Erythroblast (primary cell): ENCODE data around the gene WASF3.

Source experiments
- DNase-seq, 2 experiments: peaks; one replicate each; lab custom pipeline; 2025; lab: John Stamatoyannopoulos, UW
- GATA1 ChIP-seq: IDR thresholded peaks from 2 replicates; pipeline ENCODE4 v1.6.1; 2011; ENCODE audit warnings: low read depth, mild to moderate bottlenecking, control low read depth, low read length, moderate library complexity
- POLR2A ChIP-seq: IDR thresholded peaks from 2 replicates; pipeline ENCODE4 v1.6.1; 2011; ENCODE audit warnings: mild to moderate bottlenecking, low read length

The WASF3 gene

GRCh38 chr13:26558074-26558805 lies 757 bp downstream of the WASF3 start:
- no peak for DNase-seq
- TF ChIP-seq GATA1 = no peak
- no peak for TF ChIP-seq POLR2A

GRCh38 chr13:26558987-26559386 lies 1.5 kb downstream of the WASF3 start:
- no peak for DNase-seq
- TF ChIP-seq POLR2A = no peak
- TF ChIP-seq GATA1 = no peak

DNA sequence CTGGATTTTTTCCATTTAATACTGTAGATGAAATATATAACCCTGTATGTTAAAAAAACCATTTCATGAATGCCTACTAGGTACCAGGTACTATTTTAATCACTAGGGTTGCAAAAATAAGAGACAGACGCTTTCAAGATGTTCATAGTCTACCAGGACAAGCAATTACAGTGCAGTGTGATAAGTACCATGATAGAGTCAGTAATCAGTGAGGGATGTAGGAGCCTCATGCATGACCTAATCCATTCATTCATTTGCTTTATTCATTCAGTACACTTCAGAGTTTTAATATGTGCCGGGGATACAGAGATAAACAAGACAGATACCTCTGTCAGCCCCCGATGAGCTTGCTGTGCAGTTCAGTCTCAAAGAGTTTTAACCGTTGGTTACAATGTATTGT lies 3.0 kb downstream of the WASF3 start:
- no peak for DNase-seq

DNA sequence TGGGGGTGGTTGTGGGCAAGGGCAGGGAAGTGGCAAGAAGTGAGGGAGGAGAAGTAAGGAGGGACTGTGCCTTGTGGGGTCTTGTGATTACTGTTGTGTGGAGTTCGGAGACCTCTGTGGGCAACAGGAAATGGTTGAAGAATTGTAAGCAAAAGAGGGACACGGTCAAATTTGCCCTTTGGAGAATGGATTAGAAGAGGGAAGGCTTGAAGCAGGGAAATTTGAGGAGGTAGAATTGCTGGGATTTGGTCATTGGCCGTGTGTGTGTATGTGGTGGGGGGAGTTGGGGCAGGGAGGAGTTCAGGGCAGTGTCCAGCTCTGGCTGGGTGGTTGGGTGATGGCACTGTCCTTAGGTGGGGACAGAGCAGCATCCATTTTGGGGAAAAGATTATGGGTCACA lies 3.6 kb downstream of the WASF3 start:
- DNase-seq = no peak
- TF ChIP-seq POLR2A (no peak), GATA1 (no peak)

More for the DNA sequence above, 3.0 kb downstream of the WASF3 start:
- TF ChIP-seq GATA1 (no peak), POLR2A (no peak)

DNA sequence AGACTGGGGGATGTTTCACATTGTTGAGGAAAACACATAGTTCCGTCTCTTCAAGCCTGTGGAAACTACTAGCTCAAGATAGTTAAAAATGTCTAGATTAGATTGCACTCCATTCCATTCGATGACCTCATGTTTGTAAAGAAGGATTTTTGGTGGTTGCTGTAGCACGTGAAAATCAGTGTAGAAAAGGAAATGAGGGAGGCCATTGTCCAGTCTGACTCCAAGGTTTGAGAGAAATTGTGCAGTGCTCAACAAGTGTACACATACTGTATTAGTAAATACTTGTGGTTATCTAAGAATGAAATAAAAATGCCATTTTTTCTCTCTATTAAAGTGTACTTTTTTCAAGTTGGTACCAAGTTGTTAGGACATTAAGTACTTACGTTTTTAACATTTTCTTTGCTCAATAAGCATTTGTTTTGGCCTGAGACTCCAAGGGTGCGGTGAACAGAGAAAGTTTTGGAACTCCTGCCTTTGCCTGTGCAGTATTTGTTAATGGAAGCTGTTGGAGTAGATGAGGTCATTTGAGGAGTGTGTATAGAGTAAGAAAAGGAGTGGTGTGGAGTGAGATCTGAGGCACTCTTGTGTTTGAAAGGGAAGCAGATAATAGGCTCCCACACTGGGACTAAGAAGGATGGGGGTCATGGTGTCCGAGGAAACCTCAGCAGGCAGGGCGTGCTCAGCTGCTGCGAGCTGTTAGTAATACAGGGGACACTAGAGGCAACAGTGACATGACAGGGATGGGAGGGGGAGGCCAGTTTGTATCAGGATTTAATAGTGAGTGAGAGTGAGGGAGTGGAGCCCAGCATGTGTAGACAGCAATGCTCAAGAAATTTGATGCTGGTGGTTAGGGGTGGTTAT lies 4.4 kb downstream of the WASF3 start:
- TF ChIP-seq GATA1 (no peak), POLR2A (no peak)
- DNase-seq = no peak

DNA sequence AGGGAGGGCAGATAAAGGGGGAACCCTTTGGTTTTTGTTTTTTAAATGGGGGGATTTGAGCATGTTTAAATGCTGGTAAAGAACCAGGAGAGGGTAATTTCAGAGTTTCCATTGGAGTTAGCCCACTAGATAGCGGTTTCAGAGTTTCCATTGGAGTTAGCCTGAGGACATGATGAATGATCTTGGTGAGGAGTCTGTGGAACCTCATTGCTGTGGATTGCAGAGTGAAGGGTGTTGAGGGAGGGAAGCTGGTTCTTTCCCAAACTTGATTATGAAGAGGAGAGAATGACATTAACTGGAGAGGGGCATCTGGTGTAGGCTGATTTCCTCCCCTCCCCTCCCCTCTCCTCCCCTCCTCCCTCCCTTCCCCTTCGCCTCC lies 5.0 kb downstream of the WASF3 start:
- no peak for TF ChIP-seq GATA1
- no peak for TF ChIP-seq POLR2A
- no peak for DNase-seq

DNA sequence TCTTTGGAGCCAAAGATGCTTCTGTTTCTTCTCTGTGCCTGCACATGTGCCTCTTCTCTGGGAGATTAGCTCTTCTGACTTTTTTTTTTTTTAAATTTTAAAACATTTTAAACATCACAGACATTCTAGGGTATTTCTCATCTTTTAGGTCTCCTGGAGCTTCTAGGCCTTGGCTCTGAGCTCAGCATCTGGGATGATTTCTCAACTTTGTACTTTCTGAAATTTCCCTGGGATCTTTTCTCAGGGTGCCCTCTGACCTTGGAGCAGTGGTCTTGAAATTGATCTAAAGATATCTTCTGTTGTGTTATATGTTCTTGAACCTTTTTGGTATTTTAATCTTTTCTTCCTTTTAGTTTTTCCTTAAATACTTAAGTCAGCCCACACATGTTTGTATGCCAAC lies 6.2 kb downstream of the WASF3 start:
- no peak for TF ChIP-seq POLR2A
- TF ChIP-seq GATA1 = no peak
- DNase-seq = no peak

DNA sequence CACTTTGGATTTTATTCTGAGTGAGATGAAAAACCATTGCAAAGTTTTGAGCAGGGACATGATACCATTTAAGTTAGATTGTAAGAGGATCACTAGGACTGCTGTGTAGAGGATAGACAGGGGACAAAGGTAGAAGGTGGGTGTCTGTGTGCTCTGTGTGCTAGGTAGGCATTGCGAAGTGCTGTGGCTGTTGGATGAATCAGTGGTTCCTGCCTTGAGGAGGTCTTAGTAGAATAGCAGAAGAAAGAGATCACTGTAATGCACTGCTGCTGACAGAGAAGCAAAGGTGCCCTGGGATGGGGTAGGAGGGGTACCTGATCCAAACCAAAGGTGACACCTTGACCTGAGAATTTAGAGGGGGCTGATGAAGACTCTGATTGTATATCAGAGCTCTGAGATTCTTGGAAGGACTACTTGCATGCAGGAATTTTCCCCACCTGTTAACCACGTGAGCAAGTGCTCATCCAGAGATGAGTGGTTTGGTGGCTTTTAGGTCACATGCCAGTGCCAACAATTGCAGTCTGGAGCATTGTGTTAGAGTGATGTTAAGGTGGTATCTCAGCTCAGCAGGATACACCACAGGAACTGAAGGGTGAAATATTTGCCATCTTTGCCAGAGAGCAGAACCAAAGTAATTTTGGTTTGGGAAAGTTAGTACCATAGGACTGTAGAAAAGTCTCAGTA lies 10.8 kb downstream of the WASF3 start:
- no peak for TF ChIP-seq GATA1
- TF ChIP-seq POLR2A = no peak
- DNase-seq = no peak

GRCh38 chr13:26571518-26571917 lies 14.0 kb downstream of the WASF3 start:
- DNase-seq = no peak
- TF ChIP-seq GATA1 (no peak), POLR2A (no peak)

DNA sequence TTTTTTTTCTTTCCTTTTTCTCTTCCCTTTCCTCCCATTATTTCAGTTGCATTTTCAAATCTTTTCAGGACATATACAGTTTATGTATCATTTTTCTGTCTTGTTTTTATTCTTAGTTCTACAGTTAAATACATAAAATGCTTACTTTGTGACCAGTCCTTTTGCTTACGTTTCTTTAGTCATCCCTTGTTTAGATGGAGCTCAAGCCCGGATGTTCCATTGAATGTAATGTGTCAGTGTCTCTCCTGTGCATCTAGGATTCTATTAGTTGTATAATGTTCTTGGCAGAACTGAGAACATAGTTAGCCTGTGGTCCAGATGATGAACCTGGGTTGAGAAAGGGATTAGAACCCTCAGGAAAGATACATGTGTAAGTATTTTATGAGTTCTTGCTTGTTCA lies 17.8 kb downstream of the WASF3 start:
- no peak for TF ChIP-seq GATA1
- no peak for TF ChIP-seq POLR2A
- no peak for DNase-seq

- no peak for DNase-seq
- TF ChIP-seq POLR2A = no peak
- no peak for TF ChIP-seq GATA1
Observed at GRCh38 chr13:26579580-26579979, 22.1 kb downstream of the WASF3 start.

GRCh38 chr13:26583662-26584061 lies 26.2 kb downstream of the WASF3 start:
- DNase-seq = no peak
- no peak for TF ChIP-seq POLR2A

GRCh38 chr13:26584713-26585112 lies 27.2 kb downstream of the WASF3 start:
- DNase-seq = no peak
- TF ChIP-seq POLR2A (no peak), GATA1 (no peak)

- TF ChIP-seq GATA1 = no peak
- TF ChIP-seq POLR2A = no peak
- no peak for DNase-seq
Observed at GRCh38 chr13:26585136-26585535, 27.7 kb downstream of the WASF3 start.

GRCh38 chr13:26587251-26587650 lies 29.8 kb downstream of the WASF3 start:
- no peak for TF ChIP-seq POLR2A
- DNase-seq = no peak
